HUDEP-2 (cell line): ENCODE results near the gene CEACAM1.
"Not testable (repeated sequence)": the region's sequence is repeated elsewhere in the genome, so short reads cannot be mapped to it uniquely, and the experiment has no call there.

Experiments
- DNase-seq, 76 experiments: peaks; one replicate each; lab custom pipeline; 2025; ENCODE audit not compliant: unreplicated experiment in 76 of 76; lab: John Stamatoyannopoulos, UW

CEACAM1 gene

GRCh38 chr19:42512743-42513304 lies 15.5 kb downstream of the CEACAM1 start:
- DNase-seq, result no peak

- DNase-seq, result no peak
Measured at GRCh38 chr19:42512130-42512636, 16.1 kb downstream of the CEACAM1 start.

- DNase-seq, result no peak
Measured at GRCh38 chr19:42511340-42511739, 16.9 kb downstream of the CEACAM1 start.

- no peak for DNase-seq
Measured at GRCh38 chr19:42508892-42509444, 19.3 kb downstream of the CEACAM1 start.

- DNase-seq, result no peak
Measured at GRCh38 chr19:42505066-42505465, 23.2 kb downstream of the CEACAM1 start.

- no peak for DNase-seq
Measured at GRCh38 chr19:42501733-42502132, 26.5 kb downstream of the CEACAM1 start.

GRCh38 chr19:42501243-42501642 lies 27.0 kb downstream of the CEACAM1 start:
- DNase-seq, result not testable (repeated sequence)

- DNase-seq, result no peak
Measured at GRCh38 chr19:42498169-42498757, 30.0 kb downstream of the CEACAM1 start.

- no peak for DNase-seq
Measured at GRCh38 chr19:42497492-42498168, 30.7 kb downstream of the CEACAM1 start.

GRCh38 chr19:42496460-42497133 lies 31.7 kb downstream of the CEACAM1 start:
- no peak for DNase-seq

- no peak for DNase-seq
Measured at GRCh38 chr19:42495663-42496062, 32.6 kb downstream of the CEACAM1 start.

- no peak for DNase-seq
Measured at GRCh38 chr19:42494321-42494720, 34.0 kb downstream of the CEACAM1 start.

GRCh38 chr19:42488783-42489521 lies 39.3 kb downstream of the CEACAM1 start:
- no peak for DNase-seq

GRCh38 chr19:42487798-42488178 lies 40.5 kb downstream of the CEACAM1 start:
- DNase-seq, result no peak

- peak in 3 of 76 experiments; percentile 9 to 35 (median 17) for DNase-seq
Measured at GRCh38 chr19:42487032-42487797, 41.1 kb downstream of the CEACAM1 start.

GRCh38 chr19:42485036-42485435 lies 43.2 kb downstream of the CEACAM1 start:
- not testable (repeated sequence) for DNase-seq

- DNase-seq, result no peak
Measured at GRCh38 chr19:42480335-42481095, 47.8 kb downstream of the CEACAM1 start.

- DNase-seq, result no peak
Measured at GRCh38 chr19:42479736-42480135, 48.5 kb downstream of the CEACAM1 start.

GRCh38 chr19:42478765-42479311 lies 49.4 kb downstream of the CEACAM1 start:
- no peak for DNase-seq
